Measurements from ENCODE around the gene SIK3. TPM values are rescaled to one million over a fixed set of nuclear protein-coding genes. Genes with fewer than 3 reads are reported as not detected.

The SIK3 gene
- total RNA-seq, 1 experiment from 2014 or later: 31.4 TPM

DNA sequence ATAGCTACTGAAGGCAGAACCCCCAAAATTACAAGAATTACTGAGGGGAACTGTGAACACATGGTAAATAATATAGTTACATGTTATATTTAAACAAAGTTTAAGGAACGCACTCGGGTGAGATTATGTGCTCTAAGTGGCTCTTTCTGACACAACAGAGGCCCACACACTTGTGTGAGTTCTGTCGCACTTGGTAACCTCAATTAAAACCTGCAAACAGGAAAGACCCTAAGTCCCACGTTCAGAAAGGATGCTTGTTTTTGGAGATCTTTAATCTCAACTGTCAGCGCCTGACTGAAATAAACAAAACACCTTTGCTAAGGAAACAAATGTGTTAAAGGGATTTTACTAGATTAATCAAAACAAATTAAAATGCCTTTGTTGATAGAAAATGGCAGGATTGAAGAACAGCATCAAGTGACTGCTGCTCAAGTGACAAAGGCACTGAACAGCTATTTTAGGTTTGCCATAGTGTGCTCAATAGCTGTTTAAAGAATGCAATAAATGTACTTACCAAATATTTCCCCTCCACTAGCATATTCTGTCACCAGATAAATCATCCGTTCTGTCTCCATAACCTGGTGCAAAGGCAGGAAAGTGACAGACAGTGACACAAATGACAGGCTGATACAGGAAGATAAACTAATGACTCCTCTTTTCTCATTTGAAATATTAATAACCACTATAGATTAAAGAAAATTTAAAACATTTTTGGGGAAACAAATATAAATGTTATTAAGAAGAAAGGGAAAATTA is 144.5 kb downstream of the SIK3 start:
- no peak overlapping the region for H2BK12ac ChIP-seq (ENCODE audit: insufficient read length, low read depth, low read length)
- H2AK5ac ChIP-seq (ENCODE audit: insufficient read length, low read length): no peak overlapping the region
- no peak overlapping the region for H3K14ac ChIP-seq (ENCODE audit: insufficient read depth, low read length)
- H3T11ph ChIP-seq (ENCODE audit: low read length): no peak overlapping the region
- Mint-ChIP-seq H3K27ac (no peak overlapping the region), H3K36me3 (ENCODE audit: insufficient read depth in 1 of 3, low read depth in 3 of 3) (peaks cover 0 to 4% (median 3%) of the 10 kb centered on the region in 3 experiments; a peak in 4 of 7 replicates), H3K9me3 (no peaks in the 10 kb centered on the region), H3K4me1 (peaks cover 18 to 22% of the 10 kb centered on the region in 2 experiments), H3K27me3 (ENCODE audit: low read depth) (no peaks in the 10 kb centered on the region), H3K4me3 (no peak overlapping the region)
- H4K91ac ChIP-seq (ENCODE audit: insufficient read length, low read depth, low read length): no peak overlapping the region
- no peak overlapping the region for H3K27ac ChIP-seq (ENCODE audit: insufficient read length, low read depth, low read length)
- H2AFZ ChIP-seq (ENCODE audit: low read length): no peak overlapping the region
- H4K8ac ChIP-seq (replicated peaks; ENCODE audit: insufficient read length, low read depth, low read length): no peak overlapping the region
- no peak overlapping the region for H2BK15ac ChIP-seq (ENCODE audit: low read depth, low read length)
- no peaks in the 10 kb centered on the region for H3K79me2 ChIP-seq (ENCODE audit: insufficient read depth, low read length)
- H3K4me1 ChIP-seq (ENCODE audit: insufficient read depth, low read length): no peaks in the 10 kb centered on the region
- no peak overlapping the region for H3K9ac ChIP-seq (ENCODE audit: extremely low read depth, insufficient read length, low read length)
- no peak overlapping the region for H4K5ac ChIP-seq (ENCODE audit: insufficient read length, low read depth, low read length)
- no peak overlapping the region for H3K56ac ChIP-seq (ENCODE audit: insufficient read length, low read depth, low read length)
- no peak overlapping the region for H3K18ac ChIP-seq (ENCODE audit: insufficient read length, low read depth, low read length)
- no peak overlapping the region for H2BK5ac ChIP-seq (ENCODE audit: insufficient read length, low read length)
- H3K23ac ChIP-seq (ENCODE audit: insufficient read length, low read depth, low read length): no peak overlapping the region
- H2BK120ac ChIP-seq (ENCODE audit: low read depth, low read length, poor library complexity, severe bottlenecking): no peak overlapping the region
- no peak overlapping the region for H2BK20ac ChIP-seq (ENCODE audit: low read depth, low read length, poor library complexity, severe bottlenecking)
- H3K23me2 ChIP-seq (ENCODE audit: insufficient read length, low read depth, low read length, poor library complexity, severe bottlenecking): no peaks in the 10 kb centered on the region
- no peak overlapping the region for H3K4ac ChIP-seq (ENCODE audit: low read depth, low read length)
- H3K27me3 ChIP-seq (ENCODE audit: insufficient read depth, low read length): no peaks in the 10 kb centered on the region
- no peak for DNase-seq
- no peaks in the 10 kb centered on the region for H4K20me1 ChIP-seq (ENCODE audit: control insufficient read depth, insufficient read depth, insufficient read length)
- TF ChIP-seq, protein P1, sequence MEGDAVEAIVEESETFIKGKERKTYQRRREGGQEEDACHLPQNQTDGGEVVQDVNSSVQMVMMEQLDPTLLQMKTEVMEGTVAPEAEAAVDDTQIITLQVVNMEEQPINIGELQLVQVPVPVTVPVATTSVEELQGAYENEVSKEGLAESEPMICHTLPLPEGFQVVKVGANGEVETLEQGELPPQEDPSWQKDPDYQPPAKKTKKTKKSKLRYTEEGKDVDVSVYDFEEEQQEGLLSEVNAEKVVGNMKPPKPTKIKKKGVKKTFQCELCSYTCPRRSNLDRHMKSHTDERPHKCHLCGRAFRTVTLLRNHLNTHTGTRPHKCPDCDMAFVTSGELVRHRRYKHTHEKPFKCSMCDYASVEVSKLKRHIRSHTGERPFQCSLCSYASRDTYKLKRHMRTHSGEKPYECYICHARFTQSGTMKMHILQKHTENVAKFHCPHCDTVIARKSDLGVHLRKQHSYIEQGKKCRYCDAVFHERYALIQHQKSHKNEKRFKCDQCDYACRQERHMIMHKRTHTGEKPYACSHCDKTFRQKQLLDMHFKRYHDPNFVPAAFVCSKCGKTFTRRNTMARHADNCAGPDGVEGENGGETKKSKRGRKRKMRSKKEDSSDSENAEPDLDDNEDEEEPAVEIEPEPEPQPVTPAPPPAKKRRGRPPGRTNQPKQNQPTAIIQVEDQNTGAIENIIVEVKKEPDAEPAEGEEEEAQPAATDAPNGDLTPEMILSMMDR (conservative IDR thresholded peaks at IDR 0.05): no peak
- no peaks in the 10 kb centered on the region for H3K9me3 ChIP-seq (ENCODE audit: control insufficient read depth, low read depth, low read length)
- H3K4me2 ChIP-seq (ENCODE audit: insufficient read depth, insufficient read length, low read length): no peak overlapping the region
- WGBS (ENCODE audit: extremely low coverage, insufficient read length, low lambda C conversion rate): no CpG with 5 or more reads among the region's 6 CpGs
- H3K79me1 ChIP-seq (ENCODE audit: insufficient read depth, low read depth, low read length, poor library complexity, severe bottlenecking): no peaks in the 10 kb centered on the region
